ENCODE results near the gene TIGAR. TPM values are rescaled to one million over a fixed set of nuclear protein-coding genes. Genes with fewer than 3 reads are reported as not detected.

TIGAR gene
- polyA plus RNA-seq, 3 donors, result 5.5 to 16.0 (median 11.0) TPM

- no peak for DNase-seq
- Mint-ChIP-seq H3K9me3 (no peaks in the 10 kb centered on the region), H3K36me3 (peaks cover 59 to 72% of the 10 kb centered on the region in 2 donors), H3K27me3 (ENCODE audit: low read depth in 3 of 3) (peaks cover 0 to 2% (median 0%) of the 10 kb centered on the region in 3 donors), H3K27ac (peak overlapping the region in 1 of 7 donors; percentile 32), H3K4me3 (no peak overlapping the region), H3K4me1 (peaks cover 46% of the 10 kb centered on the region)
- H3K27me3 ChIP-seq (ENCODE audit: control insufficient read depth in 2 of 2, insufficient read depth in 2 of 2, low read length in 2 of 2), result peaks cover 0 to 1% of the 10 kb centered on the region in 2 donors
- peaks cover 6% of the 10 kb centered on the region for H3K79me2 ChIP-seq (ENCODE audit: insufficient read depth, low read length)
- H3K27ac ChIP-seq (ENCODE audit: low read depth in 1 of 2, low read length in 2 of 2), result no peak overlapping the region
- H4K20me1 ChIP-seq (ENCODE audit: insufficient read depth, low read length), result peaks cover 1% of the 10 kb centered on the region
- no peak for TF ChIP-seq CTCF (IDR thresholded peaks at IDR 0.05)
- intact Hi-C loops (cut with micrococcal nuclease), result no loop called here
- no peak overlapping the region for H2AFZ ChIP-seq (ENCODE audit: insufficient read depth, low read depth, low read length, poor library complexity, severe bottlenecking)
- H3K4me2 ChIP-seq (replicated peaks; ENCODE audit: extremely low read depth, low read length, poor library complexity, severe bottlenecking), result no peak overlapping the region
- H3K4me3 ChIP-seq (replicated peaks in 1 of 3; ENCODE audit: low read depth in 2 of 3, low read length in 3 of 3), result no peak overlapping the region
- peaks cover 28 to 43% of the 10 kb centered on the region in 2 donors for H3K4me1 ChIP-seq (ENCODE audit: control insufficient read depth in 1 of 2, insufficient read depth in 2 of 2, low read length in 2 of 2)
- H3K36me3 ChIP-seq (replicated peaks in 1 of 2; ENCODE audit: control insufficient read depth in 1 of 2, insufficient read depth in 2 of 2, low read length in 2 of 2), result peaks cover 27 to 47% of the 10 kb centered on the region in 2 donors
- H3K9ac ChIP-seq (ENCODE audit: insufficient read depth, low read length, poor library complexity, severe bottlenecking), result no peak overlapping the region
- H3K9me3 ChIP-seq (replicated peaks in 1 of 2; ENCODE audit: control insufficient read depth in 1 of 2, insufficient read depth in 1 of 2, low read length in 2 of 2), result no peaks in the 10 kb centered on the region
- 92% methylated on average over 8 of the region's 16 CpGs for WGBS (ENCODE audit: insufficient coverage)
Measured at GRCh38 chr12:4281173-4281654, 39.8 kb upstream of the TIGAR start.

- intact Hi-C loops (cut with micrococcal nuclease), result no loop called here
- H3K4me1 ChIP-seq (ENCODE audit: control insufficient read depth in 1 of 2, insufficient read depth in 2 of 2, low read length in 2 of 2), result peaks cover 38 to 47% of the 10 kb centered on the region in 2 donors
- Mint-ChIP-seq H3K9me3 (no peaks in the 10 kb centered on the region), H3K4me3 (no peak overlapping the region), H3K27me3 (ENCODE audit: low read depth in 3 of 3) (peaks cover 0 to 4% (median 0%) of the 10 kb centered on the region in 3 donors), H3K36me3 (peaks cover 63 to 76% of the 10 kb centered on the region in 2 donors), H3K27ac (no peak overlapping the region), H3K4me1 (peaks cover 48% of the 10 kb centered on the region)
- H3K36me3 ChIP-seq (replicated peaks in 1 of 2; ENCODE audit: control insufficient read depth in 1 of 2, insufficient read depth in 2 of 2, low read length in 2 of 2), result peaks cover 27 to 47% of the 10 kb centered on the region in 2 donors
- no peak overlapping the region for H3K9ac ChIP-seq (ENCODE audit: insufficient read depth, low read length, poor library complexity, severe bottlenecking)
- H3K4me2 ChIP-seq (replicated peaks; ENCODE audit: extremely low read depth, low read length, poor library complexity, severe bottlenecking), result no peak overlapping the region
- H3K9me3 ChIP-seq (replicated peaks in 1 of 2; ENCODE audit: control insufficient read depth in 1 of 2, insufficient read depth in 1 of 2, low read length in 2 of 2), result no peaks in the 10 kb centered on the region
- no peak for DNase-seq
- no peaks in the 10 kb centered on the region for H4K20me1 ChIP-seq (ENCODE audit: insufficient read depth, low read length)
- H3K27ac ChIP-seq (ENCODE audit: low read depth in 1 of 2, low read length in 2 of 2), result no peak overlapping the region
- no peak overlapping the region for H2AFZ ChIP-seq (ENCODE audit: insufficient read depth, low read depth, low read length, poor library complexity, severe bottlenecking)
- H3K79me2 ChIP-seq (ENCODE audit: insufficient read depth, low read length), result peaks cover 10% of the 10 kb centered on the region
- no peak overlapping the region for H3K4me3 ChIP-seq (replicated peaks in 1 of 3; ENCODE audit: low read depth in 2 of 3, low read length in 3 of 3)
- no peaks in the 10 kb centered on the region for H3K27me3 ChIP-seq (ENCODE audit: control insufficient read depth in 2 of 2, insufficient read depth in 2 of 2, low read length in 2 of 2)
- WGBS (ENCODE audit: insufficient coverage), result 99% methylated on average over 8 of the region's 16 CpGs
- no peak for TF ChIP-seq CTCF (IDR thresholded peaks at IDR 0.05)
Measured at GRCh38 chr12:4282103-4282891, 38.7 kb upstream of the TIGAR start.

All from CD14-positive monocyte (primary cell).